Suppressor macrophage treated with lipopolysaccharide for 1 hour (primary cell): ENCODE measurements around the gene COL5A3.
"Not testable (repeated sequence)": the region's sequence is repeated elsewhere in the genome, so short reads cannot be mapped to it uniquely, and the experiment has no call there.

Experiments used
- DNase-seq, 3 donors: peaks; one replicate each; pipeline ENCODE4 v3.0.0-alpha.2; 2020 to 2022

Gene COL5A3

DNA sequence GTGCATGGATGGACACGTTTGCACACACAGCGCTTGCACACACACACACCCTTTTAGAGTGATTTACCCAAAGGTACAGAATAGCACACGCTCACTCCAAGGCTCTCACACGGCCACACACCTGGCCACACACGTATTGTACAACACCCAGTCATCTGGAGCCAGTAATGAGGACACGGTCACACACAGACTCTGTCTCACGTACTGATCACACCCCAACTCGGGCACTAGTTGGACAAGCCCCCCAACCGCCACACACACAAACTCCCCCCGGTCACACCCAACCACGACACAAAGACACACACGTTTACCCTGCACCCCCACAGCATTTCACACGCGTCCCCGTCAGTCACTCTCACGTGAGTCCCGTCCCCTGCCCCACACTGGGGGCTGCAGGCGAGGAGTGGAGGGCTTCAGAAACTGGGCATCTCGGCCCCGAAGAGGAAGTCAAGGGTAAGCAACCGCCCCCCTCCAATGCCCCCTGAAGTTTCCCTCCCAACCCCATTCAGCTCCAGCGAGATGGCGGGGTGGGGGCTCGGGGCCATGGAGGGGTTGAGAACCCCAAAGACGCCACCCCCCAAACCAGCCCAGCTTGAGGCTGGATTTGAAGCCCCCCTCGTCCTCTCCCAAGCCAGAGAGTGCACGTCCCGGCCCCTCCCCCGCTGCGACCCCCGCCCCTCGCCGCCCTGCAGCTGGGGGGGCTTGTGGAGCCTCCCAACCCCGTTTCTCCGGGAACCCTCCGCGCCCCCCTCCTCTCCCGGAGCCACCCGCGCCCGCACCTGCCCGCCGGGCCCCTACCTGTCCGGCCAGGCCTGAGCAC lies 74.6 kb downstream of the COL5A3 start:
- DNase-seq: no peak

DNA sequence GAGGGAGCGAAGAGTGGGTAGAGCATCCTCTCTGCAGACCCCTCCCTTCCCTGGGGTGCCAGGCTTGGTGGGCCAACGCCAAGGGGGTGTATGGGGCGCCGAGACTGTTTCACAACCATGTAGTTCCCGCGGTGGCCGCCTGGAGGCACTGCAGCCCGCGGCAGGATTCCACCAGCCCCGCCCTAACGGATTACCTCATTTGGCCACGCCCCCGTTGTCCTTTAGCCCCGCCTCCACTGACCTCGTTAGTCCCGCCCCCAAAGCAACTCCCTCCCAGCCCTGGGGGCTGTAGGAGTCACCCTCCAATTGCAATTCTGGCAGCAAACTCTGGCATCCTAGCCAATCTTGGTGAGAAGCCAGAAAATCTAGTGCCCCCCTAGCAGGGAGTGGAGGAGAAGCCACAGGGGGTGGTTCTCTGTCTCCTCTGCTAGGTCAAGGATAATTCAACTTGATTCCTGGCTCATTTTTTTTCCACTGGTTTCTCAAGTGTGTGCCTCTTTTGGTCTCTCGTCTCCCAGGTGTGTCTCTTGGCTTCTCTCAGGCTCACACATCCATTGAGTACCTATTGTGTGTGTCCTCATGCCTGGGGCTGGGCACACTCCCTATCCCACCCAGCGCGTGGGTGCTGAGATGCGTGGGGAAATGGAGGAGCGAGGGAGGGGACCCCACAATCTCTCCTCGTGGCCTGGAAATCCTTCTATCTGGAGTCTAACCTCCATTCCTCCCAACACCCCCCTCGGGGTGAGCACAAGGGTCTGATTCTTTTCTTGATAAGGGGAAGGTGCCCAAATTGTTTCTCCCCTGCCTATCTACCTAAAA lies 76.0 kb downstream of the COL5A3 start:
- DNase-seq: peak; percentile 81 to 90 (median 85)

DNA sequence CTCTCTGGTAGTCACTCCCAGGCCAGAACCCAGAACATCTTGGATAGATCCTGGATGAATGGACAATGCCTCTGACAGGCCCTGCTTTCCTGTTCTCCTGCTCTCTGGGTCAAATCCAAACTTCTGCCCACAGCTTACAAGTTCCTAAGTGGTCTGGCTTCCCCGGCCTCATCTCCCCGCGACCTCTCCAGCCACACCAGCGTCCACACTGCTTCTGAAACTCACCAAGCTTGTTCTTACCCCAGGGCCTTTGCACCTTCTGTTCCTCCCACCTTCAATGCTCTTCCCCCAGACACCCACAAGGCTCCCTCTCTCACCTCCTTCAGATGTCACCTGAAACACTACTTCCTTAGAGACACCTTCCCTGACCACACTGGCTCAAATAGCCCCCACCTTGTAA lies 77.5 kb downstream of the COL5A3 start:
- no peak for DNase-seq

DNA sequence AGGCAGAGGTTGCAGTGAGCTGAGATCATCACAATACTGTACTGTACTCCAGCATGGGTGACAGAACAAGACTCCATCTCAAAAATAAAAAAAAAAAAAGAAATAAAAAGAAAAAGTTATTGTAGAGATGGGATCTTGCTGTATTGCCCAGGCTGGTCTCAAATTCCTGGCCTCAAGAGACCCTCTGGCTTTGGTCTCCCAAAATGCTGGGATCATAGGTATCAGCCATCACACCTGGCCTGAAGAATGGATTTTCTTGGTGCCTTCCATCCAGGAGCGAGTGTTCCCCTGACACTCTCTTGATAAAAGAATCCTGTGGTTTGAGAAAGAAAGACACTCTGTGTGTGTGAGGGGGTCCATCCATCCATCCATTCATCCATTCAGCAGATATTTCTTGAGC lies 78.7 kb downstream of the COL5A3 start:
- no peak for DNase-seq

DNA sequence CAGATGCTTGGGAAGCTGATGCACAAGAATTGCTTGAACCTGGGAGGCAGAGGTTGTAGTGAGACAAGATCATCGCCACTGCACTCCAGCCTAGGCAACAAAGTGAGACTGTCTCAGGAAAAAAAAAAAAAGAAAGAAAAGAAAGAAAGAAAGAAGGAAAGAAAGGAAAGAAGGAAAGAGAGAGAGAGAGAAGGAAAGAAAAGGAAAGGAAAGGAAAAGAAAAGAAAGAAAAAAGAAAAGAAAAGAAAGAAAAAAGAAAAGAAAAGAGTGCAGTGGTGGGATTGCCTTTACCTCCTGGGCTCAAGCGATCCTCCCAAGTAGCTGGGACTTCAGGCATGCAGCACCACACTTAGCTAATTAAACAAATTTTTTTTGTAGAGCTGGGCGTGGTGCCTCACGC lies 86.9 kb downstream of the COL5A3 start:
- DNase-seq: no peak

DNA sequence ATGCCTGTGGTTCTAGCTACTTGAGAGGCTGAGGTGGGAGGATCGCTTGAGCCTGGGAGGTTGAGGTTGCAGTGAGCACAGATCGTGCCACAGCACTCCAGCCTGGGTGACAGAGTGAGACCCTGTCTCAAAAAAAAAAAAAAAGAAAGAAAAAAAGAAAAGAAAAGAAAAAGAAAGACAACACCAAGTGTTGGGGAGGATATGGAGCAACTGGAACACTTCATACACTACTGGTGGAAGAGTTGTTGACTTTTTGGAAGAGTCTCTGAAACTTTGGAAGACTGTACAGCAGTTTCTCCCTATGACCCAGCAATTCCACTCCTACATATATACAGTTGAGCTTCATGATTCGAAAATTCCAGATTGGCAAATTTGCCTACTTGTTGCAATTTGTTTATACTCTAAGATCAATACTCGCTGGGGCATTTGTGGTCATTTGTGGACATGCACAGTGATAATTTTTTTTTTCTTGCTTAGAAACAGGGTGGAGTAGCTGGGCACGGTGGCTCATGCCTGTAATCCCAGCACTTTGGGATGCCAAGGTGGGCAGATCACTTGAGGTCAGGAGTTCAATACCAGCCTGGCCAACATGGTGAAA lies 87.4 kb downstream of the COL5A3 start:
- not testable (repeated sequence) for DNase-seq

DNA sequence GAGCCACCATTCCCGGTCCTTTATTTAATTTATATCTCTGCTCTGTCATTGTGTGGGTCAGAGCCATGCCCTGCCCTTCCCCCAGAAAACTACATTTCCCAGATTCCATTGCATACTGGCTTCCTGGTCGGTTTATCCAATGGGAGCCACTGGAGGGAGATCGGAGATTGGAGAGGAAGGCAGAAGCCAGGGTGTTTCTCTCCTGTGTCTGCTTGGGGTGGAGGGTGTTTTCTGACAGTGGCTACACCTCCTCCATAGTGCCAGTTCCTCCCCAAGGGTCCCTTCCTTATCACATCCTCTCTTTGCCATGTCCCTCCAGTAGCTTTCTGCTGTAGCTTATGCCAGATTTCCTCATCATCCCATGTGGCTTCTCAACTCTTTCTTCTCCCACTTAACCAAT lies 93.0 kb downstream of the COL5A3 start:
- peak; percentile 57 to 62 (median 62) for DNase-seq

DNA sequence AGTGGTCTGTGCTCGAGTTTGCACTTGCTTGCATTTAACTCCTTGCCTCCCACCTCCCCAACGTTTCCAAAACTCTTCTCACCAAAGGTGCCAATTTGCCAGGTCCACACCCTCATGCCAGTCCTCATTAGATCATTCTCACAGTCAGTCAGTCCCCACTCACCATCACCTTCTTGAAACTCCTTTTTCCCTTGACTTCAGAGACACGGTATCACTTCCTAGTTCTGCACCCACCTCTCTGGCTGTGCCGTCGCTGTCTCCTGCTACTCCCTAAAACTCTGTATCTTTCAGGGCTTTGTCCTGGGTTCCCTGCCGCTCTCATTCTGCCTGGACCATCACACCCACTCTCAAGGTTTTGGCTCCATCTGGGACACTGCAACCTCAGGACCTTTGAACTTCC lies 93.6 kb downstream of the COL5A3 start:
- no peak for DNase-seq

DNA sequence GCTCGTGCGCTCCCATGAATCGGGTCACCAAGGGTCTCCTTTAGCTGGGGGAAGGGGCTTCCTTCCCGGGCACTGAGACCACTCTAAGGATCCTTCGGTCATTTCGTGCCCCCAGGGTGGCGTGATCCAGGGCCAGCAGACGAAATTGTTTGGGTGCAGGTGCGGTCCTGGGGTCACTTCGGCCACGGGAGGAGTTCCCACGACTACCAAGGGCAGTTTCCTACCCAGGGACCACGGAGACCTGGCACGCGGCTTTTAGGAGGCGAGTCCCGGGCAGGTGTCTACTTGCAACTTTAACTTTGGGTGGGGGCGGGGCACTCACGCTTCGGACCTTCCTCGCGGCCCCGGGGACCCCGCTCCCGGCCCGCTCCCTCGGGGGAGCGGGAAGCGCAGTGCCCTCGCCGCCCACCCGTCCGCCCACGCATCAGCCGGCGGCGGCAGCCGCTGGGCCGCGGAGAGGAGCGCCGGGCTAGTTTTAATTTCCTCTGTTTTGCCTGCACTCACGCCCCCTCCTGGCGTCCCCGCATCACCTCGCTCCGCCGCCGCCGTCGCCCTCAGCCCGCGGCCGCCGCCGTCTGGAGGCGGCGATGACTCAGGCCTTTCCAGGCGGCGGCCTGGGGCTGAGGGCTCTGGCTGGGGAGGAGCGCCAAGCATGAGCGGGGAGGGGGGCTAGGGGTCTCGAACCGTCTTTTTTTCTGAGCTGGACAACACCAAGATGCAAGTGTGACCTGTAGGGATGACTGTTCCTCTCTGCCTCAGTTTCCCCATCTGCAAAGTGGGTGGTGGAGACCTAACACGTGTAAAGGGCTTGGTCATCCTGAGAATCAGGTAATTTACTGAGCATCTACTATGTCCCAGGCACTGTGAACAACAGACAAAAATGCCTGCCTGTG lies 95.7 kb downstream of the COL5A3 start:
- DNase-seq: peak; percentile 87 to 95 (median 92)

DNA sequence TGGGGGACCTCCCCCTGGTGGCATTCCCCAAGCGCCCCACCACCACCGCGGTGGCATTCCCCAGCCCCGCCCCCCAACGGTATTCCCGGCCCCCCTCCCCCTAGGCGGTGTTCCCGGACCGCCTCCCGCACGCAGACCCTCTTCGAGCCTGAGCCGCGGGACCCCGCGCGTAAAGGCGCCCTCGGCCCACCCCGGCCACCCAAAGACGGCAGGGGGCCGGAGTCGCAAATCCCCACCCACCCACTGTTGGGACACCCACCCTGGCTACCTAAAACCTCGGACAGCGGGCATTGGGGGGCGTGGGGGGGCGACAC lies 96.3 kb downstream of the COL5A3 start:
- DNase-seq: no peak

DNA sequence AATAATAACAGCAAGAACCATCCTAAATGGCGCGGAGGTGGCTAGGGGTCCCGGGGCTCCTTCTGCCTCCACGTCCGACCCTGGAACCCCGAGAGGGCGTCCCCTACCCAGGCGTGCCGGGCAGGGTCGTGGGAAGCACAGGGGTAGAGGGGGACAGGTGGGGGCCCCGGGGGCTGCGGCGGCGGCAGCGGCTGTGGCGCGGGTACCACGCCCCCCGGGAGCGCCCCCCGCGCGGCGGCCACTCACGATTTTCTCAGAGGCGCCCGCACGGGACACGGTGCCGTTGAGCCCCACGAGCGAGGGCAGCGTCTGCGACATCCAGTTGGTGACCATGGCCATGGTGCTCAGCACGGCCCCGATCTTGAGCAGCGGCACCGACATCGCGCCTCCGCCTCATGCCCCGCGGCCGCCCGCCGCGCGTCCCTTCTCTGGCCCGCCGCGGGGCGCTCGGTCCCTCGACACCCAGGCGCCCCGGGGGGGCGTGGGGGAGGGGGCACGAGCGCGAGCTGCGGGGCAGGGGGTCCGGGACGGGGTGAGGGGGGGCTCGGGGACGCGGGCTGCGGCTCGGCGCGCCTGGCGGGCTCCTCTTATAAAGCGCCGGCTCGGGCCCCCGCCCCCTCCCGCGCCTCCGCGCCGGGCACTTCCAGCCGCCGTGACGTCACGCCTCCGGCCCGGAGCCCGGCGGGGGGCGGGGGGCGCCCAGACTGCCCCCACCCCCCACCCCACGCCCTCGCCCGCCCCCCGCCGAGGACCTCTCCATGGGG lies 96.9 kb downstream of the COL5A3 start:
- peak in 2 of 3 donors; percentile 40 to 76 for DNase-seq

DNA sequence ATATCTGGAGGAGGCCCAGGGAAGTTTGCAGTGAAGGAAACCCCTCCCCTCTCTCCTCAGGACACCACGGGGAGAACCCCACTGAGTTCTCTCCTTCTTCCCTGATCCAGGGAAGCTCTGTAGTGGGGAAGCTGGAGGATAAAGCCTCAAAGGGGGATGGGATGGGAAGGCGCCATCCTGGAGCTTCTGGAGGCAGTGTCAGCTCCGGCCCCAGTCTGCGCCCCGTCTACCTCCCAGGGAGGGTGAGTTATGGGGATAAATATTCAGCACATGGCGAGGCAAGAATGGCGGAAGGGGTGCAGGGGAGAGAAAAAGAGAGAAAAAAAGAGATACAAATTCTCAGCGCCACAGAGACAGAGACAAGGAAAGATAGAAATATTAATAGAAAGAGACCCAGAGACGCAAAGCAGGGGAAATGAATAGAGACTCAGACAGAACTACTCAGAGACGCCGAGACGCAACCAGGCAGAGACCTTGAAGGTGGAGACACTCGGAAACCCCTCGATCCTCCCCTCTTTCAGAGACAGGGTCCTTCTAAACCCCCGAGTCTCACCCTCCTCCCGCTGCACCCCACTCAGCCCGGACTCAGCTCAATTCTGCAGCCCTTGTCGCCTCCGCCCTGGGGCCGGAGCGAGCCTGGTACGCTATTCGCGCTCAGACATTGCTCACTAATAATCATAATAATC lies 97.6 kb downstream of the COL5A3 start:
- no peak for DNase-seq

DNA sequence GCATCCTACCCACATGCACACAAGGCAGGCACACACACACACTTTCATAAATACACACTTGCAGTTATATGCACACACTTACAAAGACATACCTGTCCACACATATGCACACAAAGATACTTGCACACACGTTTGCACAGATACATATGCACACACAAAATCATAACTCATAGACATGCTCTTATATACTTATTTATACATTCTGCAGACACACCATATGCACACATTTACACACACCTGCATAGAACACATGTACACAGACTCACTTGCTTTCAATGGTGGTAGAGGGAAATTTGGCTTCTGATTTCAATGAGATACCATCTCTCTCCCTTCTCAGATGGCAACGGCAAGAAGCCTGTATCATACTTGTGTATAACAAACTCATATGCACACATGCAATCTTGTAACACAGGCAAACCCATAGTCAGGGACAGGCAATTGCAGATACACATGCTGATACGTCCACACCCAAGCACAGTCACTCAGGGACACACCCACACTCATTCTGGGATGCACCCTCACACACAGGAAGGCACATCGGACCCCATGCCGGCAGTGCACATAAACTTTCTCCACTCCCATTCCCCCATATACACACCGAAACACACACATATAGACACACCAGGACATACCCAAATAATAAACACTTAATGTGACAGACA lies 98.6 kb downstream of the COL5A3 start:
- DNase-seq: no peak

DNA sequence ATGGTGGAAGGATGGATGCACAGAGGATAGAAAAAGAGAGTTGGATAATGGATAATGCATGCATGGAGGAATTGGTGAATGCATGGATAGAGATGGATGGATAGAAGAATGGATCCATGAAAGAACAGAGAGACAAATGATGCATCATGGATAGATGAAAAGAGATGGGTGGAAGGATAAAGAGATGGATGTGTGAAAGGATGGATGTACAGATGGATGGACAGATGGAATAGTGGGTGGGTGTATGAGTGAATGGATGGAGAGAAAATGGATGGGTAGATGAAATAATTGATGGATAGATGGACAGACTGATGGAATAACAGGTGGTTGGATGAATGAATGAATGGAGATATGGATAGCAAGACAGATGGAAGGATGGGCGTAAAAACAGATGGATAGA lies 99.7 kb downstream of the COL5A3 start:
- DNase-seq: no peak
